Measurements from ENCODE around the gene CD300LG. TPM values are rescaled to one million over a fixed set of nuclear protein-coding genes. Genes with fewer than 3 reads are reported as not detected.

The CD300LG gene
- total RNA-seq, 1 experiment from 2014 or later, result not detected

DNA sequence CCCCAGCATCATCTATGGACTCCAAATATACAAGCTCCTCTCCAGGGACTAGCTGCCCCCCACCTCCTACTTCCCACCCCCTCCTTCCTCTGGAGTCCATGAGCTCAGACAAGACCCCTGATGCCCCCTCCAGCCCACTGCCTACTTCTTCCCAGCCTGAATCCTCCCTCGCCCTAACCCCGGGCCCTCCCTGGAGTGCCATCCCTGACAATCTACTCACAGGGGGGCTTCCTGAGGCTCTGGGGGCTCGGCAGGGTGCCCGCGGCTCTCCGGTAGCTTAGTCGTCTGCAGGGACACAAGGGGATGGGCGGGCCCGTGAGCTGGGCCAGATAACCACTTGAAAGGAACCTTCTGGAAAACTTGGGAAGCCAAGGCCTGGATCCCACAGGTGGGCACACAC lies 29.1 kb upstream of the CD300LG start:
- intact Hi-C loops (cut with micrococcal nuclease; ENCODE audit: unreplicated experiment), result no loop called here
- Histone ChIP-seq H3K27me3 (replicated peaks; ENCODE audit: insufficient read depth, low read depth, low read length, poor library complexity) (no peaks in the 10 kb centered on the region), H3K36me3 (ENCODE audit: insufficient read depth, low read length, poor library complexity, severe bottlenecking) (no peaks in the 10 kb centered on the region), H3K4me1 (ENCODE audit: insufficient read depth, low read length, poor library complexity, severe bottlenecking) (no peaks in the 10 kb centered on the region), H3K4me3 (ENCODE audit: low read depth, low read length, poor library complexity, severe bottlenecking) (no peak overlapping the region), H3K27ac (ENCODE audit: low read depth, low read length, poor library complexity, severe bottlenecking) (no peak overlapping the region), H3K9me3 (ENCODE audit: low read depth, low read length, poor library complexity, severe bottlenecking) (no peaks in the 10 kb centered on the region)
- POLR2A ChIA-PET (ENCODE audit: low non-redundant PET), result no interaction called here
- TF ChIP-seq, protein P1, sequence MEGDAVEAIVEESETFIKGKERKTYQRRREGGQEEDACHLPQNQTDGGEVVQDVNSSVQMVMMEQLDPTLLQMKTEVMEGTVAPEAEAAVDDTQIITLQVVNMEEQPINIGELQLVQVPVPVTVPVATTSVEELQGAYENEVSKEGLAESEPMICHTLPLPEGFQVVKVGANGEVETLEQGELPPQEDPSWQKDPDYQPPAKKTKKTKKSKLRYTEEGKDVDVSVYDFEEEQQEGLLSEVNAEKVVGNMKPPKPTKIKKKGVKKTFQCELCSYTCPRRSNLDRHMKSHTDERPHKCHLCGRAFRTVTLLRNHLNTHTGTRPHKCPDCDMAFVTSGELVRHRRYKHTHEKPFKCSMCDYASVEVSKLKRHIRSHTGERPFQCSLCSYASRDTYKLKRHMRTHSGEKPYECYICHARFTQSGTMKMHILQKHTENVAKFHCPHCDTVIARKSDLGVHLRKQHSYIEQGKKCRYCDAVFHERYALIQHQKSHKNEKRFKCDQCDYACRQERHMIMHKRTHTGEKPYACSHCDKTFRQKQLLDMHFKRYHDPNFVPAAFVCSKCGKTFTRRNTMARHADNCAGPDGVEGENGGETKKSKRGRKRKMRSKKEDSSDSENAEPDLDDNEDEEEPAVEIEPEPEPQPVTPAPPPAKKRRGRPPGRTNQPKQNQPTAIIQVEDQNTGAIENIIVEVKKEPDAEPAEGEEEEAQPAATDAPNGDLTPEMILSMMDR (conservative IDR thresholded peaks at IDR 0.05; ENCODE audit: low read depth, low read length), result no peak
- TF ChIP-seq EZH2 (IDR thresholded peaks at IDR 0.05; ENCODE audit: borderline replicate concordance, low read depth, low read length, poor library complexity, severe bottlenecking), result no peak
- DNase-seq (ENCODE audit: low spot score), result no peak
- CTCF ChIA-PET, result no interaction called here
- BruUV-seq (replicated peaks), result no TSS peak

DNA sequence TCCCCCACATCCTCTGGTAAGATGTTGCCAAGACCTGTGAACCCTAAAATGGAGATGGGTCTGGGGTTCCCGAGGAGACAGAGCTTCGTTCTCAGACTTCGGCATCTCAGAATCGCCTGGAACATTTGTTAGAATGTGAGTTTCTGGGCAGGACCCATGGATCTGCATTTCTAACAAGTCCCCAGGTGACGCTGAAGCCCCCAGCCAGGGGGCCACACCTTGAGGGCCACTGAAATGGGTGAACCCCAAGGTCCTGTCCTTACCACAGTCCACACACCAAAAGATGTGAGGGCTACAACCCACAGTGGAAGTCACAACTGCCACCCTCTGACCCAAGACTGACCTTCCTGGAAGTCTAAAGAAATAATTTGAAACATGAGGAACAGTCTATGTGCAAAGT lies 28.0 kb upstream of the CD300LG start:
- intact Hi-C loops (cut with micrococcal nuclease; ENCODE audit: unreplicated experiment), result no loop called here

DNA sequence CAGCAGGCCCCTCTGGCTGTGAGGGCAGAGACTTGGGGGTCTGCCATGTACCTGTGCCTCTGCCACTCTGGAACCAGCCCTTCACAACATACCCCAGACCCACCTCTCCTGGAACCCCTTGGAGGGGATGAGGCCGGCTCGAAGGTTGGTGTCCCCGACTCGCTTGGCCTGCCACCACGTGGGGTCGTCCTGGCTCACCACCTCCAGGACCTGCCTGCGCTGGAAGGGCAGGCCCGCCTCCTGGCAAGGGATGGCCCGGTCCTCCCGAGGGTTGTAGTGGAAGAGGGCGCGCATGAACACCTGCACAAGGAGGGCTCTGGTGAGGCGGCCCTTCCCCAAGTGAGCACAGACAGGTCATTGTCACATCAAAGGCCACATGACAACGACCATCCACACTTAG lies 26.2 kb upstream of the CD300LG start:
- Histone ChIP-seq H3K27ac (ENCODE audit: low read depth, low read length, poor library complexity, severe bottlenecking) (no peak overlapping the region), H3K4me3 (ENCODE audit: low read depth, low read length, poor library complexity, severe bottlenecking) (no peak overlapping the region), H3K9me3 (ENCODE audit: low read depth, low read length, poor library complexity, severe bottlenecking) (no peaks in the 10 kb centered on the region), H3K36me3 (ENCODE audit: insufficient read depth, low read length, poor library complexity, severe bottlenecking) (no peaks in the 10 kb centered on the region), H3K4me1 (ENCODE audit: insufficient read depth, low read length, poor library complexity, severe bottlenecking) (no peaks in the 10 kb centered on the region), H3K27me3 (replicated peaks; ENCODE audit: insufficient read depth, low read depth, low read length, poor library complexity) (no peaks in the 10 kb centered on the region)
- no peak for TF ChIP-seq EZH2 (IDR thresholded peaks at IDR 0.05; ENCODE audit: borderline replicate concordance, low read depth, low read length, poor library complexity, severe bottlenecking)
- TF ChIP-seq, protein P1 (conservative IDR thresholded peaks at IDR 0.05; ENCODE audit: low read depth, low read length), result no peak
- no peak for DNase-seq (ENCODE audit: low spot score)
- intact Hi-C loops (cut with micrococcal nuclease; ENCODE audit: unreplicated experiment), result no loop called here
- BruUV-seq (replicated peaks), result no TSS peak
- ChIA-PET POLR2A (ENCODE audit: low non-redundant PET) (no interaction called here), CTCF (no interaction called here)

More for the DNA sequence above, 28.0 kb upstream of the CD300LG start:
- BruUV-seq (replicated peaks), result no TSS peak
- Histone ChIP-seq H3K27me3 (replicated peaks; ENCODE audit: insufficient read depth, low read depth, low read length, poor library complexity) (no peaks in the 10 kb centered on the region), H3K27ac (ENCODE audit: low read depth, low read length, poor library complexity, severe bottlenecking) (no peak overlapping the region), H3K9me3 (ENCODE audit: low read depth, low read length, poor library complexity, severe bottlenecking) (no peaks in the 10 kb centered on the region), H3K4me3 (ENCODE audit: low read depth, low read length, poor library complexity, severe bottlenecking) (no peak overlapping the region), H3K36me3 (ENCODE audit: insufficient read depth, low read length, poor library complexity, severe bottlenecking) (no peaks in the 10 kb centered on the region), H3K4me1 (ENCODE audit: insufficient read depth, low read length, poor library complexity, severe bottlenecking) (no peaks in the 10 kb centered on the region)
- CTCF ChIA-PET, result no interaction called here
- POLR2A ChIA-PET (ENCODE audit: low non-redundant PET), result no interaction called here
- no peak for DNase-seq (ENCODE audit: low spot score)
- no peak for TF ChIP-seq EZH2 (IDR thresholded peaks at IDR 0.05; ENCODE audit: borderline replicate concordance, low read depth, low read length, poor library complexity, severe bottlenecking)
- TF ChIP-seq, protein P1 (conservative IDR thresholded peaks at IDR 0.05; ENCODE audit: low read depth, low read length), result no peak
